ENCODE results near the gene CATSPER4. TPM values are rescaled to one million over a fixed set of nuclear protein-coding genes. Genes with fewer than 3 reads are reported as not detected.

CATSPER4 gene
- total and polyA plus RNA-seq, 2 of the 13 experiments (the other 11 are each of a cell fraction or from before 2014, with no cell fraction given): not detected

DNA sequence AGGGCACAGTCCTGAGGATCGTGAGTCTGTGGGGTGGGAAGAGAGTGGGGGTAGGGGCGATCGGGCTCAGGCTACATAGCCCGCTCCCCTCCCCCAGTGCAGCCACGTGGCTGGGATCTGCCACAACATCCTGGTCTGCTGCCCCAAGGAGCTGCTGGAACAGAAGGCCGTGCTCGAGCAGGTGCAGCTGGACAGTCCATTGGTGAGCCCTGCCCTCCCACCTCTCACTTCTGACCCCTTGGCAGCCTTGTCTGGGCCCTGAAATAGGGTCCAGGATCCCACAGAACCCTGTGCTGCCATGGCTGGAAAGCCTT is 8.1 kb upstream of the CATSPER4 start:
- no peak for FAIRE-seq
- H3K36me3 ChIP-seq (replicated peaks in 1 of 2; ENCODE audit: control insufficient read depth in 1 of 2, insufficient read depth in 2 of 2, low read length in 2 of 2): peaks cover 0 to 2% of the 10 kb centered on the region in 2 experiments; a peak in 2 of 5 replicates
- BruUV-seq (replicated peaks): no TSS peak
- ChIA-PET POLR2A (no interaction called here), CTCF (ENCODE audit: low intra/inter-chr PET ratio, low total read pairs) (no interaction called here)
- TF ChIP-seq, protein P1, sequence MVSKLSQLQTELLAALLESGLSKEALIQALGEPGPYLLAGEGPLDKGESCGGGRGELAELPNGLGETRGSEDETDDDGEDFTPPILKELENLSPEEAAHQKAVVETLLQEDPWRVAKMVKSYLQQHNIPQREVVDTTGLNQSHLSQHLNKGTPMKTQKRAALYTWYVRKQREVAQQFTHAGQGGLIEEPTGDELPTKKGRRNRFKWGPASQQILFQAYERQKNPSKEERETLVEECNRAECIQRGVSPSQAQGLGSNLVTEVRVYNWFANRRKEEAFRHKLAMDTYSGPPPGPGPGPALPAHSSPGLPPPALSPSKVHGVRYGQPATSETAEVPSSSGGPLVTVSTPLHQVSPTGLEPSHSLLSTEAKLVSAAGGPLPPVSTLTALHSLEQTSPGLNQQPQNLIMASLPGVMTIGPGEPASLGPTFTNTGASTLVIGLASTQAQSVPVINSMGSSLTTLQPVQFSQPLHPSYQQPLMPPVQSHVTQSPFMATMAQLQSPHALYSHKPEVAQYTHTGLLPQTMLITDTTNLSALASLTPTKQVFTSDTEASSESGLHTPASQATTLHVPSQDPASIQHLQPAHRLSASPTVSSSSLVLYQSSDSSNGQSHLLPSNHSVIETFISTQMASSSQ (IDR thresholded peaks at IDR 0.05; ENCODE audit: low read depth): no peak
- TF ChIP-seq, protein P1 (CRISPR knock-in tag; IDR thresholded peaks at IDR 0.05; ENCODE audit: borderline replicate concordance): no peak
- TF ChIP-seq, protein P2, sequence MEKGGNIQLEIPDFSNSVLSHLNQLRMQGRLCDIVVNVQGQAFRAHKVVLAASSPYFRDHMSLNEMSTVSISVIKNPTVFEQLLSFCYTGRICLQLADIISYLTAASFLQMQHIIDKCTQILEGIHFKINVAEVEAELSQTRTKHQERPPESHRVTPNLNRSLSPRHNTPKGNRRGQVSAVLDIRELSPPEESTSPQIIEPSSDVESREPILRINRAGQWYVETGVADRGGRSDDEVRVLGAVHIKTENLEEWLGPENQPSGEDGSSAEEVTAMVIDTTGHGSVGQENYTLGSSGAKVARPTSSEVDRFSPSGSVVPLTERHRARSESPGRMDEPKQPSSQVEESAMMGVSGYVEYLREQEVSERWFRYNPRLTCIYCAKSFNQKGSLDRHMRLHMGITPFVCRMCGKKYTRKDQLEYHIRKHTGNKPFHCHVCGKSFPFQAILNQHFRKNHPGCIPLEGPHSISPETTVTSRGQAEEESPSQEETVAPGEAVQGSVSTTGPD (CRISPR knock-in tag; IDR thresholded peaks at IDR 0.05): no peak
- TF ChIP-seq ZNF296 (CRISPR knock-in tag; conservative IDR thresholded peaks at IDR 0.05) (no peak), RARA (CRISPR knock-in tag; IDR thresholded peaks at IDR 0.05) (no peak), ZNF670 (CRISPR knock-in tag; IDR thresholded peaks at IDR 0.05; ENCODE audit: borderline replicate concordance) (no peak), ZBTB20 (CRISPR knock-in tag; IDR thresholded peaks at IDR 0.05; ENCODE audit: borderline replicate concordance, low read depth) (no peak), ZNF775 (CRISPR knock-in tag; IDR thresholded peaks at IDR 0.05; ENCODE audit: borderline replicate concordance) (no peak), ZBTB25 (CRISPR knock-in tag; IDR thresholded peaks at IDR 0.05) (no peak), PATZ1 (CRISPR knock-in tag; IDR thresholded peaks at IDR 0.05) (no peak), ZNF30 (CRISPR knock-in tag; IDR thresholded peaks at IDR 0.05) (no peak)
- no peak overlapping the region for H3K4me2 ChIP-seq (ENCODE audit: low read depth, low read length)
- H3K4me3 ChIP-seq (replicated peaks in 1 of 3; ENCODE audit: insufficient read depth in 1 of 3, low read depth in 2 of 3, low read length in 3 of 3): no peak overlapping the region
- in situ Hi-C loops (cut with HindIII; ENCODE audit: extremely low pct_ligation_motif_present, low pct_unique_long_range_greater_than_20kb) (no loop called here), intact Hi-C loops (cut with micrococcal nuclease; ENCODE audit: unreplicated experiment) (no loop called here)
- H3K9me3 ChIP-seq (ENCODE audit: low read length): no peaks in the 10 kb centered on the region
- no CpG with 5 or more reads among the region's 7 CpGs for WGBS (ENCODE audit: low lambda C conversion rate)
- no peaks in the 10 kb centered on the region for H4K20me1 ChIP-seq (ENCODE audit: insufficient read depth, low read length)
- no peaks in the 10 kb centered on the region for H3K79me2 ChIP-seq (ENCODE audit: insufficient read depth, low read length)
- no peak for DNase-seq (ENCODE audit: low spot score)
- ATAC-seq: no peak
- no peak overlapping the region for H3K27ac ChIP-seq (ENCODE audit: extremely low read length, insufficient read depth, low read length)
- H3K9ac ChIP-seq (ENCODE audit: insufficient read depth, low read depth, low read length): no peak overlapping the region
- no peaks in the 10 kb centered on the region for H3K27me3 ChIP-seq (ENCODE audit: control insufficient read depth in 1 of 2, insufficient read depth in 2 of 2, low read length in 2 of 2)
- H3K4me1 ChIP-seq (ENCODE audit: insufficient read depth, low read length): peaks cover 16% of the 10 kb centered on the region
- H2AFZ ChIP-seq (ENCODE audit: low read length): no peak overlapping the region
